K562 (cell line): ENCODE results near the gene POLR3K. TPM values are rescaled to one million over a fixed set of nuclear protein-coding genes. Genes with fewer than 3 reads are reported as not detected.

ENCODE experiments used
- ARID2 ChIP-seq: fragments of 450-650 bp; IDR thresholded peaks from 2 replicates; pipeline ENCODE4 v1.6.1; 2017; ENCODE audit warnings: antibody characterized with exemption, mild to moderate bottlenecking
- CBFB ChIP-seq: sonication (generic); formaldehyde crosslinking; IDR thresholded peaks from 2 replicates; pipeline ENCODE4 v1.4.0; 2020; ENCODE audit warnings: mild to moderate bottlenecking, missing genetic modification reagents
- MAFK ChIP-seq: IDR thresholded peaks from 2 replicates; pipeline ENCODE4 v1.6.1; 2011; ENCODE audit warnings: low read length, improper control_type of control experiment
- MCM2 ChIP-seq: fragments of 450-650 bp; IDR thresholded peaks from 2 replicates; pipeline ENCODE4 v1.6.1; 2017; ENCODE audit warnings: low read depth, mild to moderate bottlenecking
- ZNF407 ChIP-seq: fragments of 450-650 bp; IDR thresholded peaks from 2 replicates; pipeline ENCODE4 v1.6.1; 2016; ENCODE audit warnings: low read depth
- polyA plus RNA-seq, 8 experiments: library from polyadenylated mRNA; depleted of rRNA in 4 of 8; stranded (reverse) in 5 of 8; unstranded in 3 of 8; fragments of >200 nt; fragmentation: Nextera tagmentation in 2 of 8; fragmentation: Illumina TruSeq in 1 of 8; extraction: Ambion mirVana in 2 of 8; extraction: Trizol in 1 of 8; gene quantifications; 2 replicates each; pipeline versions ENCODE4 v1.2.1 to v1.2.3, GENCODE V29; 2011 to 2014; ENCODE audit warnings: inconsistent platforms in 1 of 8, missing spikeins in 1 of 8
- total RNA-seq, 7 experiments: library from RNA; depleted of rRNA in 6 of 7; stranded (reverse); fragments of >200 nt in 6 of 7; fragmentation: Illumina TruSeq in 2 of 7; extraction: Trizol in 2 of 7; gene quantifications; 2 replicates each; pipeline versions ENCODE4 v1.2.1 to v1.2.3, GENCODE V29; 2011 to 2021; ENCODE audit warnings: low replicate concordance in 1 of 7
- TF ChIP-seq, protein P1 (sequence below): sonication (generic); formaldehyde crosslinking; IDR thresholded peaks from 2 replicates; pipeline ENCODE4 v1.8.1; 2023; ENCODE audit warnings: mild to moderate bottlenecking, missing genetic modification reagents

POLR3K gene
- total and polyA plus RNA-seq, 9 of the 15 experiments (the other 6 are each of a cell fraction or from before 2014, with no cell fraction given): 42.1 to 315 (median 86.7) TPM

GRCh38 chr16:34648-34987 is 18.8 kb downstream of the POLR3K start (continued):
- TF ChIP-seq ZNF407: no peak
- no peak for TF ChIP-seq MAFK
- no peak for TF ChIP-seq ARID2
- TF ChIP-seq MCM2: no peak
- TF ChIP-seq, protein P1, sequence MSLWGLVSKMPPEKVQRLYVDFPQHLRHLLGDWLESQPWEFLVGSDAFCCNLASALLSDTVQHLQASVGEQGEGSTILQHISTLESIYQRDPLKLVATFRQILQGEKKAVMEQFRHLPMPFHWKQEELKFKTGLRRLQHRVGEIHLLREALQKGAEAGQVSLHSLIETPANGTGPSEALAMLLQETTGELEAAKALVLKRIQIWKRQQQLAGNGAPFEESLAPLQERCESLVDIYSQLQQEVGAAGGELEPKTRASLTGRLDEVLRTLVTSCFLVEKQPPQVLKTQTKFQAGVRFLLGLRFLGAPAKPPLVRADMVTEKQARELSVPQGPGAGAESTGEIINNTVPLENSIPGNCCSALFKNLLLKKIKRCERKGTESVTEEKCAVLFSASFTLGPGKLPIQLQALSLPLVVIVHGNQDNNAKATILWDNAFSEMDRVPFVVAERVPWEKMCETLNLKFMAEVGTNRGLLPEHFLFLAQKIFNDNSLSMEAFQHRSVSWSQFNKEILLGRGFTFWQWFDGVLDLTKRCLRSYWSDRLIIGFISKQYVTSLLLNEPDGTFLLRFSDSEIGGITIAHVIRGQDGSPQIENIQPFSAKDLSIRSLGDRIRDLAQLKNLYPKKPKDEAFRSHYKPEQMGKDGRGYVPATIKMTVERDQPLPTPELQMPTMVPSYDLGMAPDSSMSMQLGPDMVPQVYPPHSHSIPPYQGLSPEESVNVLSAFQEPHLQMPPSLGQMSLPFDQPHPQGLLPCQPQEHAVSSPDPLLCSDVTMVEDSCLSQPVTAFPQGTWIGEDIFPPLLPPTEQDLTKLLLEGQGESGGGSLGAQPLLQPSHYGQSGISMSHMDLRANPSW (CRISPR knock-in tag): no peak
- no peak for TF ChIP-seq CBFB (CRISPR knock-in tag)
